Lung (tissue), 12 donors: ENCODE measurements around the gene PELI2. TPM values are rescaled to one million over a fixed set of nuclear protein-coding genes. Genes with fewer than 3 reads are reported as not detected.

ENCODE experiments used
- ATAC-seq: fragments of 200-7000 bp; cut with Tn5 transposase; one replicate; pipeline ENCODE4 v1.9.1; 2020; ENCODE audit warnings: moderate number of reproducible peaks; ENCODE audit not compliant: insufficient read depth, low FRiP score
- DNase-seq, 3 donors: peaks; one replicate each; pipeline ENCODE4 v3.0.0-alpha.2; 2013 to 2017
- H3K27ac ChIP-seq, 2 donors: one replicate each; pipeline ENCODE4 v1.5.1; 2013; ENCODE audit warnings: mild to moderate bottlenecking in 2 of 2, moderate library complexity in 2 of 2, control low read depth in 1 of 2, inconsistent platforms in 1 of 2, low read depth in 1 of 2, low read length in 1 of 2
- H3K27me3 ChIP-seq, 3 donors: one replicate each; pipeline ENCODE4 v1.5.1; 2013; ENCODE audit warnings: low read length in 2 of 3; ENCODE audit not compliant: control insufficient read depth in 3 of 3, insufficient read depth in 3 of 3
- H3K36me3 ChIP-seq, 4 donors: one replicate each; pipeline ENCODE4 v1.5.1; 2013; ENCODE audit warnings: low read length in 4 of 4, mild to moderate bottlenecking in 1 of 4, moderate library complexity in 1 of 4; ENCODE audit not compliant: control insufficient read depth in 4 of 4, insufficient read depth in 4 of 4
- H3K4me1 ChIP-seq, 5 donors: one replicate each; pipeline ENCODE4 v1.5.1; 2013; ENCODE audit warnings: low read length in 5 of 5, mild to moderate bottlenecking in 2 of 5, moderate library complexity in 1 of 5; ENCODE audit not compliant: control insufficient read depth in 5 of 5, insufficient read depth in 5 of 5
- H3K4me3 ChIP-seq: one replicate; pipeline ENCODE4 v1.5.1; 2013; ENCODE audit warnings: mild to moderate bottlenecking, control low read depth, moderate library complexity
- H3K9ac ChIP-seq, 2 donors: one replicate each; pipeline ENCODE4 v1.5.1; 2013; ENCODE audit warnings: low read length in 2 of 2, control low read depth in 1 of 2; ENCODE audit not compliant: insufficient read depth in 1 of 2
- H3K9me3 ChIP-seq, 4 donors: one replicate each; pipeline ENCODE4 v1.5.1; 2013; ENCODE audit warnings: low read length in 3 of 4, mild to moderate bottlenecking in 1 of 4, moderate library complexity in 1 of 4; ENCODE audit not compliant: control insufficient read depth in 4 of 4, insufficient read depth in 3 of 4
- CTCF ChIP-seq: IDR thresholded peaks from 2 replicates; pipeline ENCODE4 v1.5.1; 2012; ENCODE audit warnings: mild to moderate bottlenecking; ENCODE audit errors: control extremely low read depth, extremely low read depth
- WGBS, 2 donors: extraction: QIAGEN DNeasy Blood & Tissue Kit; methylation state at CpG; one replicate each; pipeline ENCODE4 v1.1.7; 2013; 5-methylcytosine and 5-hydroxymethylcytosine counted together
- polyA plus RNA-seq, 2 donors: library from polyadenylated mRNA; stranded (reverse); fragments of 200-250 nt; gene quantifications; one replicate each; pipeline ENCODE4 v1.2.1, GENCODE V29; 2013
- total RNA-seq, 2 donors: library from RNA; depleted of rRNA in 1 of 2; stranded (reverse); fragments of >200 nt in 1 of 2; gene quantifications; one replicate each; pipeline ENCODE4 v1.2.1, GENCODE V29; 2014 to 2021
- donor health status: control.
- donor health status: control.
- donor health status: Bipolar disorder and iron deficiency.
- donor health status: healthy.
- donor health status: DM: yes; HTN: yes; CAD: no.

Gene PELI2
- total and polyA plus RNA-seq, 4 donors = 3.8 to 21.1 (median 8.5) TPM

GRCh38 chr14:56154321-56154720 is 36.1 kb downstream of the PELI2 start:
- ATAC-seq = no peak
- H3K27ac ChIP-seq = no peak overlapping the region
- no peaks in the 10 kb centered on the region for H3K9me3 ChIP-seq
- peaks cover 0 to 14% (median 6%) of the 10 kb centered on the region in 5 donors for H3K4me1 ChIP-seq
- H3K27me3 ChIP-seq = no peaks in the 10 kb centered on the region
- WGBS, 2 donors = 68 to 88% methylated on average over 5 of the region's 5 CpGs
- no peak overlapping the region for H3K4me3 ChIP-seq
- no peak for DNase-seq
- H3K36me3 ChIP-seq = no peaks in the 10 kb centered on the region
- H3K9ac ChIP-seq = no peak overlapping the region
- TF ChIP-seq CTCF = no peak

- H3K4me1 ChIP-seq = peaks cover 0 to 6% (median 5%) of the 10 kb centered on the region in 5 donors
- no peak overlapping the region for H3K9ac ChIP-seq
- H3K27me3 ChIP-seq = no peaks in the 10 kb centered on the region
- ATAC-seq (no peak), DNase-seq (no peak)
- no peak for TF ChIP-seq CTCF
- H3K27ac ChIP-seq = no peak overlapping the region
- no peak overlapping the region for H3K4me3 ChIP-seq
- H3K36me3 ChIP-seq = no peaks in the 10 kb centered on the region
- no peaks in the 10 kb centered on the region for H3K9me3 ChIP-seq
Observed at GRCh38 chr14:56156096-56156495, 37.9 kb downstream of the PELI2 start.

- ATAC-seq = no peak
Observed at GRCh38 chr14:56159066-56159465, 40.9 kb downstream of the PELI2 start.

More at GRCh38 chr14:56159066-56159465, 40.9 kb downstream of the PELI2 start:
- 91 to 94% methylated on average over 4 of the region's 4 CpGs for WGBS, 2 donors
- no peak overlapping the region for H3K9ac ChIP-seq
- no peak overlapping the region for H3K27ac ChIP-seq
- DNase-seq = no peak
- peaks cover 0 to 4% (median 2%) of the 10 kb centered on the region in 4 donors for H3K9me3 ChIP-seq
- TF ChIP-seq CTCF = no peak
- no peak overlapping the region for H3K4me3 ChIP-seq
- no peaks in the 10 kb centered on the region for H3K36me3 ChIP-seq
- no peaks in the 10 kb centered on the region for H3K27me3 ChIP-seq
- H3K4me1 ChIP-seq = peaks cover 0 to 5% (median 3%) of the 10 kb centered on the region in 5 donors
